GM20000 (cell line): ENCODE measurements around the gene TSNAX.

ENCODE experiments used
- DNase-seq: peaks from one replicate; pipeline ENCODE4 v3.0.0; 2012; ENCODE audit warnings: low spot score
- TF ChIP-seq, protein P1 (sequence below): IDR thresholded peaks from 2 replicates; pipeline ENCODE4 v1.5.1; 2012; ENCODE audit warnings: mild to moderate bottlenecking, control low read depth; ENCODE audit errors: extremely low read depth, missing control alignments

Gene TSNAX

DNA sequence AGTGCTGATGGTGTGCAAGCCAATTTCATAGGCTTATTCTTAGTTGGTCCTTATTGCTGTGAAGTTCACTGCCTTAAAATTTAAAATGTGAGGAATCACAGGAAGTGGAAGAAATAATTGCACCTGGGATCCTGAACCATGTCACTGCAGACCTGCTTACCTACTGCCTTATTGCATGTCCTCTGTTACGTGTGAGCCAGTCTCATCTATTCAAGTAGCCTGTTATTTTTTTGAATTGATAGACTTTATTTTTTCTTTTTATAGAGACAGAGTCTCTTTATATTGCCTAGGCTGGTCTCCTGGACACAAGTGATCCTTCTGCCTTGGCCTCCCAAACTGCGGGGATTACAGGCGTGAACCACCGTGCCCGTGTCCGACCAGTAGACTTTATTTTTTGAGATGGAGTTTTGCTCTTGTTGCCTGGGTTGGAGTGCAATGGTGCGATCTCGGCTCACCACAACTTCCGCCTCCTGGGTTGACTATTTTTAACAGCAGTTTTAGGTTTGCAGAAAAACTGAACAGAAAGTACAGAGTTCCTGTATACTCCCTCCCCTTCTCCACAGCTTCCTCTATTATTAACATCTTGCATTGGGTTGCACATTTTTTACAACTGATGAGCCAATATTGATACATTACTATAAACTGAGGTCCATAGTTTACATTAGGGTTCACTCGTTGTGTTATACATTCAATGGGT lies 84.1 kb downstream of the TSNAX start:
- TF ChIP-seq, protein P1, sequence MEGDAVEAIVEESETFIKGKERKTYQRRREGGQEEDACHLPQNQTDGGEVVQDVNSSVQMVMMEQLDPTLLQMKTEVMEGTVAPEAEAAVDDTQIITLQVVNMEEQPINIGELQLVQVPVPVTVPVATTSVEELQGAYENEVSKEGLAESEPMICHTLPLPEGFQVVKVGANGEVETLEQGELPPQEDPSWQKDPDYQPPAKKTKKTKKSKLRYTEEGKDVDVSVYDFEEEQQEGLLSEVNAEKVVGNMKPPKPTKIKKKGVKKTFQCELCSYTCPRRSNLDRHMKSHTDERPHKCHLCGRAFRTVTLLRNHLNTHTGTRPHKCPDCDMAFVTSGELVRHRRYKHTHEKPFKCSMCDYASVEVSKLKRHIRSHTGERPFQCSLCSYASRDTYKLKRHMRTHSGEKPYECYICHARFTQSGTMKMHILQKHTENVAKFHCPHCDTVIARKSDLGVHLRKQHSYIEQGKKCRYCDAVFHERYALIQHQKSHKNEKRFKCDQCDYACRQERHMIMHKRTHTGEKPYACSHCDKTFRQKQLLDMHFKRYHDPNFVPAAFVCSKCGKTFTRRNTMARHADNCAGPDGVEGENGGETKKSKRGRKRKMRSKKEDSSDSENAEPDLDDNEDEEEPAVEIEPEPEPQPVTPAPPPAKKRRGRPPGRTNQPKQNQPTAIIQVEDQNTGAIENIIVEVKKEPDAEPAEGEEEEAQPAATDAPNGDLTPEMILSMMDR: no peak
- no peak for DNase-seq

DNA sequence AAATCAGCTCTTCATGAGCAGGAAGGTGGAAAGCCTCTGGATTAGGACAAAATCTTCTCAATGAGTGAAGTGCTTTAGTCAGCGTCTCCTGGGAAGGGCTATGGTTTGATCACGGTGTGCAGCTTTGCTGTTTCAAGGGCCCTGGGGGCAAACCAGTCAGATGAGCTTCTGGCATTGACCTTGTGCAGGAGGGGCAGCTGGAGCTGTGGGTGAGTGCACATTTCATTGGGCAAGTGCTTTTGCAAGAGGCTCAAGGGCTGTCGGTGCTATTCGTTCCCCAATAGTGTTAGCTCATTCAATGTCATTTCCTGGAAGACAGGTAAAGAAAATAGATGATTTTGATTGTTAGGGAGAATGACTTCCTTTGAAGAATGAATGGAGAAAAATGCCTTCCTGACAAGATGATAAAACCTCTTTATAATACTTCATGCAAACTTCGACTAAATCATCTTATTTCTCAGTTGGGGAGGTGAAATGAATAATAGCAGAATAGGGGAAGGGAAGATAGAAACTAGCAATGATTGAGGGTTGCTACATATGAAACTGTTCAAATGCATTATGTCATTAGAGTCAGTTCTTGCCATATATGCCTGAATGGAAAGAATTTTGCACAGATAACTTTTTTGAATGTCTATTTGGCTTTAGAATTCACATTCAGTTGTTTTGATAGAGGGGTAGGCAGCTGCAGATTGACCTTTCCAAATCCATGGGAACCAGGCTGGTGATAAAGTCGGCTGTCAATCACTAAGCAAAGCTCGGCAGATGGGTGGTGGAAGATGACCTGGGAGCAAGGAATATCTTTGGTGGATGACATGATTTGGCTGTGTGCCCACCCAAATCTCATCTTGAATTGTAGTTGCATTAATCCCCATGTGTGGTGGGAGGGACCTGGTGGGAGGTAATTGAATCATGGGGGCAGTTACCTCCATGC lies 85.2 kb downstream of the TSNAX start:
- DNase-seq: no peak
- TF ChIP-seq, protein P1: no peak
